DMS53 treated with DMSO at 0.1 percent for 48 hours (cell line): Measurements from ENCODE around the gene ADAM10.

Experiments used
- DNase-seq: peaks from one replicate; lab custom pipeline; 2025; ENCODE audit not compliant: unreplicated experiment; lab: John Stamatoyannopoulos, UW

The ADAM10 gene

GRCh38 chr15:58755956-58756355 lies 6.4 kb upstream of the ADAM10 start:
- no peak for DNase-seq

GRCh38 chr15:58755350-58755749 lies 5.8 kb upstream of the ADAM10 start:
- no peak for DNase-seq

GRCh38 chr15:58752716-58753115 lies 3.2 kb upstream of the ADAM10 start:
- DNase-seq: no peak

GRCh38 chr15:58748852-58749531 lies 515 bp downstream of the ADAM10 start:
- DNase-seq: no peak

- DNase-seq: no peak
Measured at GRCh38 chr15:58748040-58748851, 1.3 kb downstream of the ADAM10 start.

- DNase-seq: no peak
Measured at GRCh38 chr15:58746174-58746573, 3.3 kb downstream of the ADAM10 start.

- no peak for DNase-seq
Measured at GRCh38 chr15:58742819-58743502, 6.5 kb downstream of the ADAM10 start.

GRCh38 chr15:58742022-58742813 lies 7.3 kb downstream of the ADAM10 start:
- no peak for DNase-seq

- no peak for DNase-seq
Measured at GRCh38 chr15:58741032-58741431, 8.5 kb downstream of the ADAM10 start.

GRCh38 chr15:58740436-58740835 lies 9.1 kb downstream of the ADAM10 start:
- no peak for DNase-seq

- no peak for DNase-seq
Measured at GRCh38 chr15:58738046-58738707, 11.3 kb downstream of the ADAM10 start.

GRCh38 chr15:58737298-58737697 lies 12.2 kb downstream of the ADAM10 start:
- DNase-seq: no peak

GRCh38 chr15:58736018-58736643 lies 13.4 kb downstream of the ADAM10 start:
- no peak for DNase-seq

- DNase-seq: no peak
Measured at GRCh38 chr15:58734859-58735258, 14.6 kb downstream of the ADAM10 start.

- DNase-seq: no peak
Measured at GRCh38 chr15:58732625-58733363, 16.7 kb downstream of the ADAM10 start.

GRCh38 chr15:58731756-58732535 lies 17.6 kb downstream of the ADAM10 start:
- no peak for DNase-seq

- no peak for DNase-seq
Measured at GRCh38 chr15:58726867-58727266, 22.6 kb downstream of the ADAM10 start.

GRCh38 chr15:58724466-58724865 lies 25.0 kb downstream of the ADAM10 start:
- no peak for DNase-seq

GRCh38 chr15:58717357-58717756 lies 32.1 kb downstream of the ADAM10 start:
- no peak for DNase-seq
